Measurements from ENCODE around the gene LBX2.

The LBX2 gene

GRCh38 chr2:74462786-74463105, 36.7 kb downstream of the LBX2 start:
- TF ChIP-seq CTCF (IDR thresholded peaks at IDR 0.05), result no peak

- no peak for TF ChIP-seq CTCF (IDR thresholded peaks at IDR 0.05)
These were observed 37.2 kb downstream of the LBX2 start for GRCh38 chr2:74462054-74462785.

- no peak for TF ChIP-seq CTCF (IDR thresholded peaks at IDR 0.05)
These were observed 38.0 kb downstream of the LBX2 start for GRCh38 chr2:74461187-74462053.

GRCh38 chr2:74458938-74459363, 40.5 kb downstream of the LBX2 start:
- TF ChIP-seq CTCF (IDR thresholded peaks at IDR 0.05), result no peak

GRCh38 chr2:74458132-74458937, 41.1 kb downstream of the LBX2 start, which contains the start of gene WBP1:
Gene WBP1, plus strand, starts transcription at chr2:74458438. Its CDS starts 165 bp downstream, at chr2:74458603.
- no peak for TF ChIP-seq CTCF (IDR thresholded peaks at IDR 0.05)

GRCh38 chr2:74457549-74458131, 41.8 kb downstream of the LBX2 start:
- no peak for TF ChIP-seq CTCF (IDR thresholded peaks at IDR 0.05)

- TF ChIP-seq CTCF (IDR thresholded peaks at IDR 0.05), result no peak
These were observed 42.3 kb downstream of the LBX2 start for GRCh38 chr2:74457129-74457548.
